ENCODE data around the gene BACH2. TPM values are rescaled to one million over a fixed set of nuclear protein-coding genes. Genes with fewer than 3 reads are reported as not detected.
"Not testable (repeated sequence)": the region's sequence is repeated elsewhere in the genome, so short reads cannot be mapped to it uniquely, and the experiment has no call there.

The BACH2 gene
- polyA plus RNA-seq, 1 of the 3 experiments (the other 2 are of a cell fraction) = 0.46 TPM

GRCh38 chr6:89910001-89910901 lies 386.4 kb downstream of the BACH2 start:
- H3K9me3 ChIP-seq; DNase-seq; H3F3A ChIP-seq (replicated peaks; ENCODE audit: insufficient read depth); H3K27me3 ChIP-seq (ENCODE audit: insufficient read depth); H3K4me2 ChIP-seq; POLR2A ChIA-PET; H3K4me1 ChIP-seq (ENCODE audit: control insufficient read depth in 1 of 2, insufficient read depth in 2 of 2, low read depth in 1 of 2, low read length in 1 of 2); CTCF ChIA-PET; H3K9ac ChIP-seq; H4K20me1 ChIP-seq (ENCODE audit: insufficient read depth); H3K9me2 ChIP-seq; H3K4me3 ChIP-seq (ENCODE audit: low read depth in 2 of 2, low read length in 1 of 2); H3K79me2 ChIP-seq (ENCODE audit: insufficient read depth); H2AFZ ChIP-seq (ENCODE audit: low read depth); H3K27ac ChIP-seq (ENCODE audit: low read depth in 2 of 2, low read length in 1 of 2); H3K36me3 ChIP-seq (replicated peaks in 1 of 2; ENCODE audit: control insufficient read depth in 1 of 2, insufficient read depth in 2 of 2, low read length in 1 of 2): not testable (repeated sequence)
- 72% methylated on average over 10 of the region's 10 CpGs for WGBS (ENCODE audit: low lambda C conversion rate)

DNA sequence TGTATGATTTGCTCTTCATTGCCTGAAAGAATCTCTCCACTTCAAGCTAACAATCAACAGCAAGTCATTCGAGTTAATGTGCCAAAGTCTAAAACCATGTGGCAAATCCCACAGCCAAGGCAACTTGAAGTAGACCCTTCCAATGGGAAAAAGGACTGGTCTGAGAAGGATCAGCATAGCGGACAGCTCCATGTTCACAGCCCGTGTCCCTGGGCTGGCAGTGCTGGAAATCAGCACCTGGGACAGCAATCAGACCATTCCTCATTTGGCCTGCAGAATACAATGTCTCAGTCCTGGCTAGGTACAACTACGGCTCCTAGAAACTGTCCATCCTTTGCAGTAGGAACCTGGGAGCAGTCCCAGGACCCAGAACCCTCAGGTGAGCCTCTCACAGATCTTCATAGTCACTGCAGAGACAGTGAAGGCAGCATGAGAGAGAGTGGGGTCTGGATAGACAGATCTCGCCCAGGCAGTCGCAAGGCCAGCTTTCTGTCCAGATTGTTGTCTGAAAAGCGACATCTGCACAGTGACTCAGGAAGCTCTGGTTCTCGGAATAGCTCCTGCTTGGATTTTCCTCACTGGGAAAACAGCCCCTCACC lies 401.3 kb downstream of the BACH2 start:
- Histone ChIP-seq H2AFZ (ENCODE audit: low read depth) (no peak overlapping the region), H3K9me2 (no peaks in the 10 kb centered on the region), H3K9me3 (no peaks in the 10 kb centered on the region), H3K27me3 (ENCODE audit: insufficient read depth) (no peaks in the 10 kb centered on the region), H3K9ac (no peak overlapping the region), H3K79me2 (ENCODE audit: insufficient read depth) (no peaks in the 10 kb centered on the region), H4K20me1 (ENCODE audit: insufficient read depth) (no peaks in the 10 kb centered on the region), H3K4me3 (ENCODE audit: low read depth in 2 of 2, low read length in 1 of 2) (no peak overlapping the region), H3K27ac (ENCODE audit: low read depth in 2 of 2, low read length in 1 of 2) (no peak overlapping the region), H3K4me2 (no peak overlapping the region), H3F3A (replicated peaks; ENCODE audit: insufficient read depth) (no peaks in the 10 kb centered on the region), H3K36me3 (replicated peaks in 1 of 2; ENCODE audit: control insufficient read depth in 1 of 2, insufficient read depth in 2 of 2, low read length in 1 of 2) (no peaks in the 10 kb centered on the region), H3K4me1 (ENCODE audit: control insufficient read depth in 1 of 2, insufficient read depth in 2 of 2, low read depth in 1 of 2, low read length in 1 of 2) (no peaks in the 10 kb centered on the region; a peak in 1 of 4 replicates)
- DNase-seq = peak; percentile 31
- POLR2A ChIA-PET = interaction anchor here (0.7 kb wide), 1 partner anchor 14 kb away, joined by 3 read pairs; no protein-coding TSS in a partner anchor
- 43% methylated on average over 5 of the region's 8 CpGs for WGBS (ENCODE audit: low lambda C conversion rate)
- CTCF ChIA-PET = no interaction called here
- TF ChIP-seq JUND (IDR thresholded peaks at IDR 0.05) (no peak), MXI1 (IDR thresholded peaks at IDR 0.05; ENCODE audit: low read depth, low read length) (no peak), SIN3A (IDR thresholded peaks at IDR 0.05; ENCODE audit: borderline replicate concordance, low read depth, low read length) (no peak), RFX5 (IDR thresholded peaks at IDR 0.05; ENCODE audit: low read length) (no peak), SMC3 (IDR thresholded peaks at IDR 0.05; ENCODE audit: low read depth, low read length) (no peak)
- TF ChIP-seq, protein P1, sequence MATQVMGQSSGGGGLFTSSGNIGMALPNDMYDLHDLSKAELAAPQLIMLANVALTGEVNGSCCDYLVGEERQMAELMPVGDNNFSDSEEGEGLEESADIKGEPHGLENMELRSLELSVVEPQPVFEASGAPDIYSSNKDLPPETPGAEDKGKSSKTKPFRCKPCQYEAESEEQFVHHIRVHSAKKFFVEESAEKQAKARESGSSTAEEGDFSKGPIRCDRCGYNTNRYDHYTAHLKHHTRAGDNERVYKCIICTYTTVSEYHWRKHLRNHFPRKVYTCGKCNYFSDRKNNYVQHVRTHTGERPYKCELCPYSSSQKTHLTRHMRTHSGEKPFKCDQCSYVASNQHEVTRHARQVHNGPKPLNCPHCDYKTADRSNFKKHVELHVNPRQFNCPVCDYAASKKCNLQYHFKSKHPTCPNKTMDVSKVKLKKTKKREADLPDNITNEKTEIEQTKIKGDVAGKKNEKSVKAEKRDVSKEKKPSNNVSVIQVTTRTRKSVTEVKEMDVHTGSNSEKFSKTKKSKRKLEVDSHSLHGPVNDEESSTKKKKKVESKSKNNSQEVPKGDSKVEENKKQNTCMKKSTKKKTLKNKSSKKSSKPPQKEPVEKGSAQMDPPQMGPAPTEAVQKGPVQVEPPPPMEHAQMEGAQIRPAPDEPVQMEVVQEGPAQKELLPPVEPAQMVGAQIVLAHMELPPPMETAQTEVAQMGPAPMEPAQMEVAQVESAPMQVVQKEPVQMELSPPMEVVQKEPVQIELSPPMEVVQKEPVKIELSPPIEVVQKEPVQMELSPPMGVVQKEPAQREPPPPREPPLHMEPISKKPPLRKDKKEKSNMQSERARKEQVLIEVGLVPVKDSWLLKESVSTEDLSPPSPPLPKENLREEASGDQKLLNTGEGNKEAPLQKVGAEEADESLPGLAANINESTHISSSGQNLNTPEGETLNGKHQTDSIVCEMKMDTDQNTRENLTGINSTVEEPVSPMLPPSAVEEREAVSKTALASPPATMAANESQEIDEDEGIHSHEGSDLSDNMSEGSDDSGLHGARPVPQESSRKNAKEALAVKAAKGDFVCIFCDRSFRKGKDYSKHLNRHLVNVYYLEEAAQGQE (IDR thresholded peaks at IDR 0.05; ENCODE audit: low read depth, low read length) = peak; percentile 100

All from SK-N-SH (cell line).